Fibroblast of pulmonary artery (primary cell): ENCODE data around the gene PRKCH.

Experiments used
- DNase-seq: peaks from one replicate; pipeline ENCODE4 v3.0.0-alpha.2; 2010; ENCODE audit warnings: low read depth
- H3K4me3 ChIP-seq: replicated peaks from 2 replicates; pipeline ENCODE4 v1.5.1; 2011; ENCODE audit warnings: low read depth, mild to moderate bottlenecking, control low read depth, low read length, moderate library complexity
- CTCF ChIP-seq: IDR thresholded peaks from 2 replicates; pipeline ENCODE4 v1.5.1; 2011; ENCODE audit warnings: mild to moderate bottlenecking, control low read depth, low read length, inconsistent platforms; ENCODE audit errors: missing control alignments

Gene PRKCH

GRCh38 chr14:61430066-61430757, 108.8 kb downstream of the PRKCH start:
- TF ChIP-seq CTCF, result no peak
- DNase-seq, result no peak
- no peak overlapping the region for H3K4me3 ChIP-seq

- DNase-seq, result no peak
- TF ChIP-seq CTCF, result no peak
- H3K4me3 ChIP-seq, result no peak overlapping the region
These were observed 111.8 kb downstream of the PRKCH start for GRCh38 chr14:61433169-61433568.

GRCh38 chr14:61433828-61434227, 112.4 kb downstream of the PRKCH start:
- DNase-seq, result no peak
- TF ChIP-seq CTCF, result no peak
- no peak overlapping the region for H3K4me3 ChIP-seq

GRCh38 chr14:61434311-61434710, 112.9 kb downstream of the PRKCH start:
- H3K4me3 ChIP-seq, result no peak overlapping the region
- no peak for TF ChIP-seq CTCF
- DNase-seq, result no peak

- peak; percentile 62 for DNase-seq
- H3K4me3 ChIP-seq, result no peak overlapping the region
- no peak for TF ChIP-seq CTCF
These were observed 114.4 kb downstream of the PRKCH start for GRCh38 chr14:61435563-61436337.

GRCh38 chr14:61437381-61437780, 116.0 kb downstream of the PRKCH start:
- TF ChIP-seq CTCF, result no peak
- no peak for DNase-seq
- no peak overlapping the region for H3K4me3 ChIP-seq
